K562 (cell line): ENCODE results near the gene MTHFR. TPM values are rescaled to one million over a fixed set of nuclear protein-coding genes. Genes with fewer than 3 reads are reported as not detected.

Experiments
- ETV5 ChIP-seq: sonication (generic); formaldehyde crosslinking; IDR thresholded peaks from 2 replicates; pipeline ENCODE4 v1.4.0; 2020; ENCODE audit warnings: low read depth, mild to moderate bottlenecking, missing genetic modification reagents
- FOXP1 ChIP-seq: sonication (generic); formaldehyde crosslinking; IDR thresholded peaks from 2 replicates; pipeline ENCODE4 v1.8.0; 2022; ENCODE audit warnings: mild to moderate bottlenecking, missing genetic modification reagents
- KAT2B ChIP-seq: IDR thresholded peaks from one replicate; pipeline ENCODE4 v1.6.1; 2012; ENCODE audit warnings: low read depth, mild to moderate bottlenecking, control low read depth, inconsistent platforms, low read length, moderate library complexity
- NCOA2 ChIP-seq, 2 experiments: fragments of 450-650 bp; IDR thresholded peaks; 2 replicates each; pipeline ENCODE4 v1.6.1; 2018; ENCODE audit warnings: mild to moderate bottlenecking in 2 of 2, moderate library complexity in 1 of 2; ENCODE audit not compliant: partially characterized antibody in 2 of 2
- NFE2 ChIP-seq: IDR thresholded peaks from 2 replicates; pipeline ENCODE4 v1.6.1; 2014; ENCODE audit warnings: antibody characterized with exemption, low read depth
- PHF8 ChIP-seq: fragments of 200-600 bp; sonication (generic); IDR thresholded peaks from 2 replicates; pipeline ENCODE4 v1.6.1; 2012; ENCODE audit warnings: mixed run types, mild to moderate bottlenecking, inconsistent platforms, low read length, moderate library complexity, borderline replicate concordance
- TOE1 ChIP-seq, 2 experiments: fragments of 450-650 bp in 1 of 2; sonication (generic) in 1 of 2; formaldehyde crosslinking in 1 of 2; IDR thresholded peaks; 2 replicates each; pipeline versions ENCODE4 v1.7.1 to v1.8.0; 2016 to 2022; ENCODE audit warnings: borderline replicate concordance in 2 of 2, mild to moderate bottlenecking in 2 of 2, antibody characterized with exemption in 1 of 2, inconsistent platforms in 1 of 2, low read depth in 1 of 2, missing genetic modification reagents in 1 of 2, moderate library complexity in 1 of 2
- ZNF121 ChIP-seq: sonication (generic); formaldehyde crosslinking; conservative IDR thresholded peaks from 2 replicates; pipeline ENCODE4 v1.8.0; 2022; ENCODE audit warnings: missing genetic modification reagents
- polyA plus RNA-seq, 8 experiments: library from polyadenylated mRNA; depleted of rRNA in 4 of 8; stranded (reverse) in 5 of 8; unstranded in 3 of 8; fragments of >200 nt; fragmentation: Nextera tagmentation in 2 of 8; fragmentation: Illumina TruSeq in 1 of 8; extraction: Ambion mirVana in 2 of 8; extraction: Trizol in 1 of 8; gene quantifications; 2 replicates each; pipeline versions ENCODE4 v1.2.1 to v1.2.3, GENCODE V29; 2011 to 2014; ENCODE audit warnings: inconsistent platforms in 1 of 8, missing spikeins in 1 of 8
- total RNA-seq, 7 experiments: library from RNA; depleted of rRNA in 6 of 7; stranded (reverse); fragments of >200 nt in 6 of 7; fragmentation: Illumina TruSeq in 2 of 7; extraction: Trizol in 2 of 7; gene quantifications; 2 replicates each; pipeline versions ENCODE4 v1.2.1 to v1.2.3, GENCODE V29; 2011 to 2021; ENCODE audit warnings: low replicate concordance in 1 of 7
- TF ChIP-seq, protein P1 (sequence below): fragments of 200-600 bp; sonication (generic); IDR thresholded peaks from one replicate; pipeline ENCODE4 v1.6.1; 2012; ENCODE audit warnings: mild to moderate bottlenecking, low read depth, low read length, inconsistent platforms
- TF ChIP-seq, protein P2 (sequence below): sonication (generic); formaldehyde crosslinking; IDR thresholded peaks from 2 replicates; pipeline ENCODE4 v1.8.0; 2022; ENCODE audit warnings: mild to moderate bottlenecking, missing genetic modification reagents
- TF ChIP-seq, protein P3 (sequence below): fragments of 250-450 bp; sonication (Bioruptor Pico); IDR thresholded peaks from 2 replicates; pipeline ENCODE4 v1.8.0; 2021; ENCODE audit warnings: moderate library complexity, mild to moderate bottlenecking, inconsistent platforms

Gene MTHFR
- total and polyA plus RNA-seq, 9 of the 15 experiments (the other 6 are each of a cell fraction or from before 2014, with no cell fraction given) = 5.0 to 104 (median 62.6) TPM

DNA sequence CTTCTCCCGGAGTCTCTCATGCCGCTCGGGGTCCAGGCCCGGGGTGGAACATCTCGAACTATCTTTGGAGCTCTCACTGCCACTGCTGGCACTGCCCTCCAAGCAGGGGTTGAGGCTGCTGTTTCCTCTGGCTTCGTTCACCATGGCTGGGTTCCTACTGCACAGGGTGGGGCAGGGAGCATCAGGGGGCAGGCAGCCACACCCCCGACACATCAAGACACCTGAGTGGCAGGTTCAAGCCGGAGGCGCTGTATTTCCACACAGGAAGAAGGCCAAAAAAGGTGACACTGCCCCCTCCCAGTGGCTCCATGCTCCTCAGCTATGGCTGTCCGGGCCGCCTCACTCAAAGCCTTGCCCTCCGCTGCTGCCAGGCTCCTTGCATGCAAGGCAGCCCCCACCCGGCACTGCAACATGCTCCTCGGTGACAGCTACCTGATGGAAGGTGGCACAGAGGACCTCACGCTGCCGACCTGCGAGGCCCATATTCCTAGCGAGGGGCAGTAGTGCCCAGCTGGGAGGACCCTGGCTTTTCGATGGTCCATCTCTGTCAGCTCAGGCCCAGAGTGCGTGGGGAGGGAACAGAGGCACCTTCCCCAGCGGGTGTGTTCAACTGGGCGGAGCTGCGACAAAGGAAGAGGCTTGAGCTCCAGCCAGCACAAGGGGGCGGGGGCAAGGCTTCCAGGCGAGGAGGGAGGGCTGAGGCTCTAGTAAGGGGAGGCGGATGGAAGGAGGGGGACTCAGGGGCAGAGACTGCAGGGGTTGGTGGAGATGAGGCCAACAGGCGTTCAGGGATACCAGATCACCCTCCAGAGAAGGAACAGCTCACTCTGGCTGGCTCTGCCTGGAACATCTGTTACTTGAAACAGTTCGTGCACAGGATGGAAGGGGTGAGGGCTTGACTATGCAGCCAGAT lies 2.5 kb downstream of the MTHFR start (continued):
- TF ChIP-seq, protein P1, sequence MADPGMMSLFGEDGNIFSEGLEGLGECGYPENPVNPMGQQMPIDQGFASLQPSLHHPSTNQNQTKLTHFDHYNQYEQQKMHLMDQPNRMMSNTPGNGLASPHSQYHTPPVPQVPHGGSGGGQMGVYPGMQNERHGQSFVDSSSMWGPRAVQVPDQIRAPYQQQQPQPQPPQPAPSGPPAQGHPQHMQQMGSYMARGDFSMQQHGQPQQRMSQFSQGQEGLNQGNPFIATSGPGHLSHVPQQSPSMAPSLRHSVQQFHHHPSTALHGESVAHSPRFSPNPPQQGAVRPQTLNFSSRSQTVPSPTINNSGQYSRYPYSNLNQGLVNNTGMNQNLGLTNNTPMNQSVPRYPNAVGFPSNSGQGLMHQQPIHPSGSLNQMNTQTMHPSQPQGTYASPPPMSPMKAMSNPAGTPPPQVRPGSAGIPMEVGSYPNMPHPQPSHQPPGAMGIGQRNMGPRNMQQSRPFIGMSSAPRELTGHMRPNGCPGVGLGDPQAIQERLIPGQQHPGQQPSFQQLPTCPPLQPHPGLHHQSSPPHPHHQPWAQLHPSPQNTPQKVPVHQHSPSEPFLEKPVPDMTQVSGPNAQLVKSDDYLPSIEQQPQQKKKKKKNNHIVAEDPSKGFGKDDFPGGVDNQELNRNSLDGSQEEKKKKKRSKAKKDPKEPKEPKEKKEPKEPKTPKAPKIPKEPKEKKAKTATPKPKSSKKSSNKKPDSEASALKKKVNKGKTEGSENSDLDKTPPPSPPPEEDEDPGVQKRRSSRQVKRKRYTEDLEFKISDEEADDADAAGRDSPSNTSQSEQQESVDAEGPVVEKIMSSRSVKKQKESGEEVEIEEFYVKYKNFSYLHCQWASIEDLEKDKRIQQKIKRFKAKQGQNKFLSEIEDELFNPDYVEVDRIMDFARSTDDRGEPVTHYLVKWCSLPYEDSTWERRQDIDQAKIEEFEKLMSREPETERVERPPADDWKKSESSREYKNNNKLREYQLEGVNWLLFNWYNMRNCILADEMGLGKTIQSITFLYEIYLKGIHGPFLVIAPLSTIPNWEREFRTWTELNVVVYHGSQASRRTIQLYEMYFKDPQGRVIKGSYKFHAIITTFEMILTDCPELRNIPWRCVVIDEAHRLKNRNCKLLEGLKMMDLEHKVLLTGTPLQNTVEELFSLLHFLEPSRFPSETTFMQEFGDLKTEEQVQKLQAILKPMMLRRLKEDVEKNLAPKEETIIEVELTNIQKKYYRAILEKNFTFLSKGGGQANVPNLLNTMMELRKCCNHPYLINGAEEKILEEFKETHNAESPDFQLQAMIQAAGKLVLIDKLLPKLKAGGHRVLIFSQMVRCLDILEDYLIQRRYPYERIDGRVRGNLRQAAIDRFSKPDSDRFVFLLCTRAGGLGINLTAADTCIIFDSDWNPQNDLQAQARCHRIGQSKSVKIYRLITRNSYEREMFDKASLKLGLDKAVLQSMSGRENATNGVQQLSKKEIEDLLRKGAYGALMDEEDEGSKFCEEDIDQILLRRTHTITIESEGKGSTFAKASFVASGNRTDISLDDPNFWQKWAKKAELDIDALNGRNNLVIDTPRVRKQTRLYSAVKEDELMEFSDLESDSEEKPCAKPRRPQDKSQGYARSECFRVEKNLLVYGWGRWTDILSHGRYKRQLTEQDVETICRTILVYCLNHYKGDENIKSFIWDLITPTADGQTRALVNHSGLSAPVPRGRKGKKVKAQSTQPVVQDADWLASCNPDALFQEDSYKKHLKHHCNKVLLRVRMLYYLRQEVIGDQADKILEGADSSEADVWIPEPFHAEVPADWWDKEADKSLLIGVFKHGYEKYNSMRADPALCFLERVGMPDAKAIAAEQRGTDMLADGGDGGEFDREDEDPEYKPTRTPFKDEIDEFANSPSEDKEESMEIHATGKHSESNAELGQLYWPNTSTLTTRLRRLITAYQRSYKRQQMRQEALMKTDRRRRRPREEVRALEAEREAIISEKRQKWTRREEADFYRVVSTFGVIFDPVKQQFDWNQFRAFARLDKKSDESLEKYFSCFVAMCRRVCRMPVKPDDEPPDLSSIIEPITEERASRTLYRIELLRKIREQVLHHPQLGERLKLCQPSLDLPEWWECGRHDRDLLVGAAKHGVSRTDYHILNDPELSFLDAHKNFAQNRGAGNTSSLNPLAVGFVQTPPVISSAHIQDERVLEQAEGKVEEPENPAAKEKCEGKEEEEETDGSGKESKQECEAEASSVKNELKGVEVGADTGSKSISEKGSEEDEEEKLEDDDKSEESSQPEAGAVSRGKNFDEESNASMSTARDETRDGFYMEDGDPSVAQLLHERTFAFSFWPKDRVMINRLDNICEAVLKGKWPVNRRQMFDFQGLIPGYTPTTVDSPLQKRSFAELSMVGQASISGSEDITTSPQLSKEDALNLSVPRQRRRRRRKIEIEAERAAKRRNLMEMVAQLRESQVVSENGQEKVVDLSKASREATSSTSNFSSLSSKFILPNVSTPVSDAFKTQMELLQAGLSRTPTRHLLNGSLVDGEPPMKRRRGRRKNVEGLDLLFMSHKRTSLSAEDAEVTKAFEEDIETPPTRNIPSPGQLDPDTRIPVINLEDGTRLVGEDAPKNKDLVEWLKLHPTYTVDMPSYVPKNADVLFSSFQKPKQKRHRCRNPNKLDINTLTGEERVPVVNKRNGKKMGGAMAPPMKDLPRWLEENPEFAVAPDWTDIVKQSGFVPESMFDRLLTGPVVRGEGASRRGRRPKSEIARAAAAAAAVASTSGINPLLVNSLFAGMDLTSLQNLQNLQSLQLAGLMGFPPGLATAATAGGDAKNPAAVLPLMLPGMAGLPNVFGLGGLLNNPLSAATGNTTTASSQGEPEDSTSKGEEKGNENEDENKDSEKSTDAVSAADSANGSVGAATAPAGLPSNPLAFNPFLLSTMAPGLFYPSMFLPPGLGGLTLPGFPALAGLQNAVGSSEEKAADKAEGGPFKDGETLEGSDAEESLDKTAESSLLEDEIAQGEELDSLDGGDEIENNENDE = no peak
- TF ChIP-seq PHF8 = peak; percentile 51; the same call in 1 of the 2 replicates
- TF ChIP-seq NFE2 = no peak; the same call in 1 of the 2 replicates
- TF ChIP-seq KAT2B = no peak
- TF ChIP-seq, protein P2, sequence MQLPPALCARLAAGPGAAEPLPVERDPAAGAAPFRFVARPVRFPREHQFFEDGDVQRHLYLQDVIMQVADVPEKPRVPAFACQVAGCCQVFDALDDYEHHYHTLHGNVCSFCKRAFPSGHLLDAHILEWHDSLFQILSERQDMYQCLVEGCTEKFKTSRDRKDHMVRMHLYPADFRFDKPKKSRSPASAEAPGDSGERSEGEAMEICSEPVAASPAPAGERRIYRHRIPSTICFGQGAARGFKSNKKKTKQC = no peak
- no peak for TF ChIP-seq NCOA2 (IDR thresholded peaks at IDR 0.05; ENCODE audit: partially characterized antibody in 2 of 2)
- TF ChIP-seq, protein P3, sequence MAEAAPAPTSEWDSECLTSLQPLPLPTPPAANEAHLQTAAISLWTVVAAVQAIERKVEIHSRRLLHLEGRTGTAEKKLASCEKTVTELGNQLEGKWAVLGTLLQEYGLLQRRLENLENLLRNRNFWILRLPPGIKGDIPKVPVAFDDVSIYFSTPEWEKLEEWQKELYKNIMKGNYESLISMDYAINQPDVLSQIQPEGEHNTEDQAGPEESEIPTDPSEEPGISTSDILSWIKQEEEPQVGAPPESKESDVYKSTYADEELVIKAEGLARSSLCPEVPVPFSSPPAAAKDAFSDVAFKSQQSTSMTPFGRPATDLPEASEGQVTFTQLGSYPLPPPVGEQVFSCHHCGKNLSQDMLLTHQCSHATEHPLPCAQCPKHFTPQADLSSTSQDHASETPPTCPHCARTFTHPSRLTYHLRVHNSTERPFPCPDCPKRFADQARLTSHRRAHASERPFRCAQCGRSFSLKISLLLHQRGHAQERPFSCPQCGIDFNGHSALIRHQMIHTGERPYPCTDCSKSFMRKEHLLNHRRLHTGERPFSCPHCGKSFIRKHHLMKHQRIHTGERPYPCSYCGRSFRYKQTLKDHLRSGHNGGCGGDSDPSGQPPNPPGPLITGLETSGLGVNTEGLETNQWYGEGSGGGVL (CRISPR knock-in tag) = no peak
- peak; percentile 87 for TF ChIP-seq FOXP1 (CRISPR knock-in tag)
- TF ChIP-seq ZNF121 (CRISPR knock-in tag) = no peak
- TF ChIP-seq TOE1 (IDR thresholded peaks at IDR 0.05; ENCODE audit: borderline replicate concordance) = no peak
- 0 out of 2 replicates have a peak, but pooled peaks have one; percentile 35 for TF ChIP-seq TOE1 (CRISPR knock-in tag; IDR thresholded peaks at IDR 0.05; ENCODE audit: borderline replicate concordance, low read depth)
- TF ChIP-seq ETV5 (CRISPR knock-in tag) = peak; percentile 62
